ENCODE results near the gene B3GALT4.

DNA sequence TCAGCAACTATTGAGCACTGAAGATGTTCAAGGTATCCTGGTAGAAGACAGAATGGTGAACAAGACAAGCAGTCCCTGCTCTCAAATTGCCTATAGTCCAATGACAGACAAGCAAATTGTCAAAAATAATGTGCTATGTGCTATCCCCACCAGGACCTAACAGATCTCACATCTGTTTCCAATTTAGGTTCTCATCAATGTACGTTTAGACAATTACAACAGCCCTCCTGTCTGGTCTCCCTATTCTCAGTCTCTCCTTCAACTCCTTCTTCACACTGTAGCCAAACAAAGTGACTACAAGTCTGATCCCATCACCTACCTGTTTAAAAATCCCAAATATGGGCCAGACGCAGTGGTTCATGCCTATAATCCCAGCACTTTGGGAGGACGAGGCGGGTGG is 29.4 kb downstream of the B3GALT4 start:
- TF ChIP-seq, protein P1, sequence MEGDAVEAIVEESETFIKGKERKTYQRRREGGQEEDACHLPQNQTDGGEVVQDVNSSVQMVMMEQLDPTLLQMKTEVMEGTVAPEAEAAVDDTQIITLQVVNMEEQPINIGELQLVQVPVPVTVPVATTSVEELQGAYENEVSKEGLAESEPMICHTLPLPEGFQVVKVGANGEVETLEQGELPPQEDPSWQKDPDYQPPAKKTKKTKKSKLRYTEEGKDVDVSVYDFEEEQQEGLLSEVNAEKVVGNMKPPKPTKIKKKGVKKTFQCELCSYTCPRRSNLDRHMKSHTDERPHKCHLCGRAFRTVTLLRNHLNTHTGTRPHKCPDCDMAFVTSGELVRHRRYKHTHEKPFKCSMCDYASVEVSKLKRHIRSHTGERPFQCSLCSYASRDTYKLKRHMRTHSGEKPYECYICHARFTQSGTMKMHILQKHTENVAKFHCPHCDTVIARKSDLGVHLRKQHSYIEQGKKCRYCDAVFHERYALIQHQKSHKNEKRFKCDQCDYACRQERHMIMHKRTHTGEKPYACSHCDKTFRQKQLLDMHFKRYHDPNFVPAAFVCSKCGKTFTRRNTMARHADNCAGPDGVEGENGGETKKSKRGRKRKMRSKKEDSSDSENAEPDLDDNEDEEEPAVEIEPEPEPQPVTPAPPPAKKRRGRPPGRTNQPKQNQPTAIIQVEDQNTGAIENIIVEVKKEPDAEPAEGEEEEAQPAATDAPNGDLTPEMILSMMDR (IDR thresholded peaks at IDR 0.05) = no peak
- no peak for TF ChIP-seq EZH2 (IDR thresholded peaks at IDR 0.05; ENCODE audit: borderline replicate concordance, insufficient read depth, low read depth, low read length, poor library complexity, severe bottlenecking)

All from B cell (primary cell).